DOHH2 (cell line): ENCODE data around the gene ITSN2.

Source experiments
- EZH2phosphoT487 ChIP-seq: fragments of 200-600 bp; sonication (generic); IDR thresholded peaks from 2 replicates; pipeline ENCODE4 v1.6.1; 2017; ENCODE audit warnings: borderline replicate concordance, mild to moderate bottlenecking, antibody characterized with exemption, low read length, moderate library complexity, mixed read lengths
- TF ChIP-seq, protein P1 (sequence below): fragments of 200-600 bp; sonication (generic); IDR thresholded peaks from one replicate; pipeline ENCODE4 v1.5.1; 2014; ENCODE audit warnings: antibody characterized with exemption, mild to moderate bottlenecking, low read depth, low read length; ENCODE audit not compliant: poor library complexity, severe bottlenecking

DNA sequence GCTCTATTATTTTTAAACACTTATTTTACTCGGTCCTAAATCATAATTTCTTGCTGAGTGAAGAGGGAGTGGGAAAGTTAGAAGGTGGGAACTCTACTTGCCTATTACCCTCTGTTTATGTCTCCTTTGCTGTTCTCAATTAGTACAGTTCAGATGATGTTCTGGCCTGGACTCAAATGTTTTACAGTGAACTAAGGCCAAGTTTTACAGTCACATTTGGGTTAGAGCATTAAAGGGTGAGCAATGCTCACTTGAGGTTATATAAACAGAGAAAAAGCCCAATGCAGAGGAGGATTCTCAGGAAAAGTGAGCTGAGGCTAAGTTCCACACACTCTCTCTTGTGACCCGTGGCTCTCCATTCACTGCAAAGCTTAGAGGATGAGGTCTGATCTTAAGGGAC is 52.4 kb downstream of the ITSN2 start:
- TF ChIP-seq, protein P1, sequence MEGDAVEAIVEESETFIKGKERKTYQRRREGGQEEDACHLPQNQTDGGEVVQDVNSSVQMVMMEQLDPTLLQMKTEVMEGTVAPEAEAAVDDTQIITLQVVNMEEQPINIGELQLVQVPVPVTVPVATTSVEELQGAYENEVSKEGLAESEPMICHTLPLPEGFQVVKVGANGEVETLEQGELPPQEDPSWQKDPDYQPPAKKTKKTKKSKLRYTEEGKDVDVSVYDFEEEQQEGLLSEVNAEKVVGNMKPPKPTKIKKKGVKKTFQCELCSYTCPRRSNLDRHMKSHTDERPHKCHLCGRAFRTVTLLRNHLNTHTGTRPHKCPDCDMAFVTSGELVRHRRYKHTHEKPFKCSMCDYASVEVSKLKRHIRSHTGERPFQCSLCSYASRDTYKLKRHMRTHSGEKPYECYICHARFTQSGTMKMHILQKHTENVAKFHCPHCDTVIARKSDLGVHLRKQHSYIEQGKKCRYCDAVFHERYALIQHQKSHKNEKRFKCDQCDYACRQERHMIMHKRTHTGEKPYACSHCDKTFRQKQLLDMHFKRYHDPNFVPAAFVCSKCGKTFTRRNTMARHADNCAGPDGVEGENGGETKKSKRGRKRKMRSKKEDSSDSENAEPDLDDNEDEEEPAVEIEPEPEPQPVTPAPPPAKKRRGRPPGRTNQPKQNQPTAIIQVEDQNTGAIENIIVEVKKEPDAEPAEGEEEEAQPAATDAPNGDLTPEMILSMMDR, result no peak
- TF ChIP-seq EZH2phosphoT487, result no peak
